HUDEP-2 (cell line): Measurements from ENCODE around the gene SGCA.

Experiments
- DNase-seq, 76 experiments: peaks; one replicate each; lab custom pipeline; 2025; ENCODE audit not compliant: unreplicated experiment in 76 of 76; lab: John Stamatoyannopoulos, UW

The SGCA gene

DNA sequence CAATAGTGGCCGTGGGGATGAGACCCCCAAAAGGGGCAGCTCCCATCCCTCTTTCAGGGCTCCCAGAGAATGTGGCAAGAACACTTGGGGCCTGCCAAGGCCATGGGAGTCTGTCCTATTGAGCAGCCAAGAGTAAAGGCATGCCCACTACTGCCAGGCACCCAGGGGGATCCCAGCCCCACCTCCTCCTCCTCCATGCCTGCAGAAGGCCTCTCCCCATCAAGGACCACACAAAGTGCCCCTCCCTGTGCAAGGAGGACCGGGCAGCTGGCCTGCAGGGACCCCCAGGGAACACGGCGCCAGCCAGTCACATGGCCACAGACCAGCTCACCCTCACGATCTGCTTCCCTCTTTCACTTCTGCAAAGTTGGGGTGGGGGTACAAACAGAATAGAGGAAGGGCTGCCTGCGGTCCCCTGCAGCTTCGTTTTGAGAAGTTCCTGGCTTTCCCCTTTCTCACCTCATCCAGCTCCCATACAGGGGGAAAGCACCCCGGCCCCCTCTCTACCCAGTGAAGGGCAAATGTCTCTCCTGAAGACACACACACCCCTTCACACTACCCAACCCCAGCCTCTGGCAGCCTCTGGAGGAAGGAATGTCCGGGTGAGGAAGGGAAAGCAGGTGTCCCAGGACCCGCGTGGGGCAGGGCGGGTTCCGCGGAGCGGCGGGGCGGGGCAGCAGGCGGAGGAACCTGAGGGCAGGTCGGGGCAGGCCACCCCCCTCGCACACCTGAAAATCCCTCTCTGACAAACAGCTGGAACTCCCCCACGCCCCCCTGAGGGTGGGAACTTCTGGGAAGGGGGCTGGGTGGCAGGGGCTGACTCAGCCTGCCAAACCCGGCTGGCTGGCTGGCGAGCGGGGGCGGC, 17.3 kb upstream of the SGCA start:
- DNase-seq = peak in 10 of 76 experiments; percentile 12 to 34 (median 26)

DNA sequence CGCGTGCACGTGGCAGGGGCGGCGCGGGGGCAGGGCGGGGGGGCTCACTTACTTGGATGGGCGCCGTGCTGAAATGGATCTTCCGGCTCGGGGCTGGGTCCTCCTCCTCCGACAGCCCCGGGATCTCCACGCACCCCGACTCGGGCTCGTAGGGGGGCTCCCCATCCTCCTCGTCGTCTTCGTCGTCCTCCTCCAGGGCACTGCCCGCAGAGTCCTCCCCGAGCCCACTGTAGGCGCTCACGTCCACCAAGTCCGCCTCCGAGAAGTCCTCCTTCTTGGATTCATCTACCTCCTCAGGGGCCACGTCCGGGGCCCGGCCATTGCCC, 16.8 kb upstream of the SGCA start:
- DNase-seq = peak in 1 of 76 experiments; percentile 41

DNA sequence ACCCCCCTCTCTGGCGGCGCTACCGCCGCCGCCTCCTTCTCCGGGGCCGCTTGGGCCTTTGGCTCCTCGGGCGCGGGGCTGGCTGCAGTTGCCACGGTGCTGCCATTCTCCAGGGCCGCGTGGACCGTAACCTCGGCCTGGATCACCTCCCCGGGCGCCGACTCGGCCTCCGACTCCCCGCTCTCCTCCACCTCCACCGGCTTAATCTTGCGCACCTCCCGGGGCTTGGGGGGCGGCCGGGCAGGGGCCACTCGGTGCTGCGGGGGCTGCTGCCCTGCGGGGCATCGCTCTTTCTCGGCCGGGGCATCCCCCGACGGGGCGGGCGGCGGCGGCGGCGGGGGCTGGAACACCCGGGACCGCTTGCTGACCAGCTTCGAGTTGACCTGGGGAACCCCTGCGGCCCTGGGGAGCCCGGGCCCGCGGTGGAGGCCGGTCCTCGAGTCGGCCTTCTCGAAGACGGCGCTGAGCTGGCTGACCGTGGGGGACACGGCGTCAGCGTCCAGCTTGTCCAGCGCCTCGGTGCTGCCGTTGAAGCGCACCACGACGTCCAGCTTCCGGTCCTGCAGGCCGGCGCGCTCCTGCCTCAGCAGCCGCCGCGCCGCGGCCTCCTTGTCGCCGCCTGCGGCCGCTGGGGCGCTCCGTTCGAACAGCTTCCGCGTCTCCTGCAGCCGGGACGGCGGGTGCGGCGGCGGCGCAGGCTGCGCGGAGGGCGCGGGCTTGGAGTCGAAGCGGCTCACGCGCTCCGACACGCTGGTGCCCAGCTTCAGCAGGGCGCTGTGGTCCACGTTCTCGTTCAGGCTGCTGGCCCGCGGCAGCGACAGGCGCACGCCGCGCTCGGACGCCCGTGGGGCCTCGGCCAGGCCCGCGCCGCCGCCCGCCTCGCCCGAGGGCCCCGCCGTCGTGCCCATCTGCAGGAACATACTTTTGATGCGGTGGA, 16.1 kb upstream of the SGCA start:
- peak in 33 of 76 experiments; percentile 12 to 55 (median 30) for DNase-seq

DNA sequence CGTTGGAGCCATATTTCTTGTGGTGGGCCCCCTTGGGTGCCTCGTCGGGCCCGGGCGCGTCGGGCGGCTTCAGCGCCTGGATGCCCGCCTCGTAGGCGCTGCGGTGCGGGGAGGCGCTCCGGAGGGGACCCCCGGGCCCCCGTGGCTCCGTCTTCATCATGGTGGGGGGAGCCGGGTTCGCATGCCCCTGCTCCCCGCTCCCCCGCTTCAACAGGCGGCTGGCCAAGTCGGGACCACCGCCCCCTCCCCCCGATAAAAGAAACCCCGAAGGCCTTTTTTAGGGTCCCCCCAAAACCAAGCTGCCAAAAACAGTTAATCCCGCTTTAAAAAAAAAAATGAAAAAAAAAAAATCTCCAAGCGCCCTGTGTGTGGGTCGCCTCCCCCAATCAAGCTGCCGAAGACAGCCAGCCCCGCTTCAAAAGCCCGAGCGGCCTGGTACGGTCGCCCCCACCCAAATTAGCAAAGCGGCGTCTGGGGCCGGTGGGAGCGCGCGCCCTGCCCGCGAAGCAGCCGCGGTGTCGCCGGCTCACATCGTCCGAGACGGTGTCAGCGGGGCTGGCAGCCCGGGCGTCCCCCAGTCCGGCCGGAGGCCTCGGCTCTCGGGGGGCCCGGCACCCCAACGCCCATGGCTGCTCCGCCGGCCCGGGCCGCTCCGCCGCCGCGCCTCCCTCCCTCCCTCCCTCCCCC, 15.3 kb upstream of the SGCA start, which contains the start of gene PPP1R9B:
PPP1R9B (minus strand) TSS at position 324 of the 687 bp plus-strand sequence; CDS start at position 160, 164 bp downstream.
- peak in 2 of 76 experiments; percentile 49 to 51 for DNase-seq

DNA sequence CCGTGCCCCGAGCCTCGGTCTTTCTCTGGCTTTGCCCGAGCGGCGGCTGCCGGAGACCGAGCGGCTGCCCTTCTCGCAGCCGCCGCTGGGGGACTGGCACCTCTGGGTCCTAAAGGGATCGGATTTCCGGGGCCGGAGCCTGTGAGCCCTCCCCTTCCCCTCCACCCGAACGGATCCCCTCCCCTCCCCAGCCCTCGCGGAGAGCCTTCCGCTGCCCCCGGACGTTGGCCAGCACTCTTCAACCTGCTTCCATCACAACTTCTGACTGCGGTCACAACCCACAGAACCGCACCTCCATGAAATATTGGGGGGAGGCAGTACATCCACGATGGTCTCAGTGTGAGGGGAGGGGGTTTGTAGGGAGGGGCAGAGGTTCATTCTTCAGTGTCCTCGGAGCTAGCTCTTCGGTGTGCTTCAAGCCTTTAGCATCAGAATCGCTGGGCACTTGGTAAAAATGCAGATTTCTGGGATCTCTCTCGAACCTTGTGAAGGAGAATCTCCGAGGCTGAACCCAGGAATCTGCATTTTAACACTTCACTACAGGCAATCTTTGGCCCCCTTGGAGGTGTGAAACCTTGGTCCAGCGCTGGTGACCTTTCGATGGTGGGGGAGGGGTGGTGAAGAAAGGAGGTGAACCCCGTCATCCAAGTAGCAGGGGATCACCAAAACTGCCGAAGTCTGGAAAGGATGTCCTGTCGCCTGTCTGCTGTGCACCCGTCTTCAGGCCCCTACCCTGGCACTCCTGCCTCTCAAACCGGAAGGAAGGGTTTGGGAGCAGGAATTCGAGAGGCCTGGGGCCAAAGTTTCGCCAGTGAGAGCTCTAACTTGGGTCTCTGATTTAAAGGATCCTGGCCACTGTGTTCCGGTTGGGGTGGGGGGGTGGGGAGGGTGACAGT, 14.5 kb upstream of the SGCA start:
- DNase-seq = peak in 71 of 76 experiments; percentile 38 to 89 (median 73)

DNA sequence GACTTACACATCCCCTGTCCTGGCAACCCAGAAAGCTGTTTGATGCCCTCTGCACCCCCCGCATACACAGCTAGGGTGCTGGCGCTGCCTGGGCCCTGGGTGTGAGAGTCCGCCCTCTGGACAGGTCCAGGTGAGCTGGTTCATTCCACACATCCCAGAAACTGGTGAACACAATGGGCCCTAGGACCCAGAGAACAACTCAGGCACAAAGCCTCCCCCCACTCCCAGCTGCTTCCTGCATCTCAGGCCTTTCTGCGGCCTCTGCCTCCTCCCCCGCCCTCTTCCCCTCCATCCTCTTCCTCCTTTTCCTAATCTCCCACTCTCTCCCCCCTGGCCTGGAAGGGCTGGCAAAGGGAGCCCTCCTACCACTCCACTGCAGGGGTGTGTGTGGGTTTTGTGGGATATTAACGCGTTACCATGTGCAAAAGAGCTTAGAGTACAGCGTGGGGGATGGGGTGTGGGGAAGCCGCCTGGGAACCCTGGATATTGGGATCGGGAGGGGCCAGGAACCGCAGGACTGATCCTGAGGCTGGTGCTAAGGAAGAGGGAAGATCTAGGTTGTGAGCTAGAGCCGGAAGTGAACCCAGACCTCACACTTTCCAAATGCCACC, 13.8 kb upstream of the SGCA start:
- DNase-seq = peak in 63 of 76 experiments; percentile 2 to 76 (median 52)

DNA sequence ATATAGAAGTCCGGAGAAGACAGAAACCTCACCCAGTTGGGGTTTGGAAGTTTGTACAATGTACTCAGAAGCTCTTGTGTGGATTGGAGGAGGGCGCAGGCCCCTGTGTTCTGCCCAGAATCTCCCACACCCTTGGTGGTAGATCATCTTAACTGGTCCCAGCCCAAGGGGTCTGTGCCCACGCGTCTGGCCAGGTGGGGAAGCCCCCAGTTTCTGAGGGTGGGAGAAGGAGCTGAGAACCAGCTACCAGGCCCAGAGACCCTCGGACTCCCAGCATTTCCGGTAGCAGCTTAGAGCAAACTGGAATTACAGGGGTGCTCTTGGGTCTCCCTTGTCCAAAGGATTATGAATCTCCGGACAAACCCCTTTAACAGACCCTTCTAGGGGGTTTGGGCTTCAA, 13.1 kb upstream of the SGCA start:
- no peak for DNase-seq

DNA sequence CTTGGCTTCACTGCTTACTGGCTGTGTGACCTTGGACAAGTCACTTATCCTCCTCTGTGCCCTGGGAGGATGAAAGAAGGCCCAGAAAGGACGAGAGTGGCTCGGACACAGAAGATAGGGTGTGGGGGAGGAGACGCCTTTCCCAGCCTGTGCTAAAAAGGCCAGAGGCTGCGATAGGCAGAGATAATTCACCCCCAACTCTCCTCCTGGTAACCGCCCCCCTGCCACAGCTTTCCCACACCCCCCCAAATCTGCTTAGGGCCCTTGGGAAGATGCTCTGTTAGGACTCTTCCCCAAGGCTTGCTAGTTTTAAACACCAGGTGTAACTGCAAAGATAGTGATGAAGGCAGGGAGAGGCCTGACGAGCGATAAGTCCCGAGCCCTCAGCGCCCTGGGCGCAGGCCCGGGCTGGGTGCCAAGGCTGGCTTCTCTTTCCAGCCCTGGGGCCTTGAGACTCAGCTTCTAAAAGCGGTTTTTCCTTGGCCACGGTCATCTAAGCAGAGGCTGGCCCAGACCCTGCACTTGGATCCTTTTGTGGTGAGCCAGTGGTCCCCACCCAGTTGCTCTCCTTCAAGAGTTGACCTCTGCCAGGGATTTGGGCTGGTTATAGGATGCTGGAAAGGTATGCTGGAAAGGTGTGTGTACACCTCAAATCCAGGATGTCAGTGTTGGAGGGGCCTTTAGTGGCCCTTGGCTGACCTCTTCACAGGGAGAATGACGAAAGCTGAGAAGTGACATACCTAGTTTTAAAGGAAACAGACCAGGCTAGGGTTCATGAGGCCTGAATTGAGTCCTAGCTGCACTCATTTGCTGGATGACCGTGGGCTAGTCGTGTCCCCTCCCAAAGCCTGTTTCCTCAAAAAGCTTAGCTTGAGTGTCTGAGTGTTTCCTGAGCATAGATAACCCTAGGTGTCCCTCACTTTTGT, 11.9 kb upstream of the SGCA start:
- peak in 75 of 76 experiments; percentile 44 to 98 (median 83) for DNase-seq

DNA sequence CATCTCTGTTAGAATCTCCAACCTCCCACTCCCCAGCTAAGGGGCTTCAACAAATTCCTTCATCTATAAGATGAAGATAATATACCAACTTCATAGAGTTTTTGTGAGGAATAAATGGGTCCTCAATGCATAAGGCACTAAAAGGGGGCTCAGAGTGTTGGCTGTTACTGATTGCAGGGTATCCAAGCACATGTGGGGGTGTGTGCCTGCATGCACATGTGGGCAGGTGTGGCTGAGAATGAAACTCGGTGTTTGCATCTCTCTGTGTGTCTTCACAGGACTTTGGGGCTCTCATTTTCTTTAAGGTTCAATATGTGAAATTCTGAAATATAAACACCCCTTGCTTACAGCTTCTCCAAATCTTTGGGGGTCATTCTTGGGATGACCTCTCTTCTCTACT, 11.2 kb upstream of the SGCA start:
- no peak for DNase-seq

DNA sequence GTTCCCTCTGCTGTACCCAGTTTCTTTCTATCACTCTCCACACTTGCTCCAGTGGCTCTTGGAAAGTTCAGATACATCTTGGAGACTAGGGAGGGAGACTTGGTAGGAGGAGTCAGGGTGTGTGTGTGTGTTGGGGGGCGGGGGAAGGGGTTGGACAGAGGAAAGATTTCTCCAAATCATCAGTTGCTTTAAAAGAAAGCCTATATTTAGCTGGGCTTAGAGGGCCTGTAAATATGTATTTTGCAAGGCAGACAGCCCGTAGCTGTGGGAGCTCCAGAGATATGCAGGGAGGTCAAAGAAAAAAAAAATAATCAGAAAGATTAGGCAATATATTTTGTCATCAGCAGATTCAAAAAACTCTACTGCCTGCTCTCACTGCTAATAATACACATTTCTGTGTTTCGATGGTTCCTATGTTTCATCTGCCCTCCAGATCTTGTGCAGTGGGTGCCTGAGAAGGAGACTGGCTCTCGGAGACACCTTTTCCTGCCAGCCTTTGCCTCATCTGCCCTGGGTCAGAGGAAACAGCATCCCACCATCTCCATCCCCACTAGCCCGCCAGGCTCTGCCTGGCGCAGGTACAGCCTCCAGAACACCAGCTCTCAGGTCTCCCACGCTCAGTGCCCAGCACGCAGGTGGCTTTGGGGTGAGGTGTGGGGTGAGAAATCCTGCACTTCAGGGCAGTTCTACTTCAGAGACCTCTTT, 10.5 kb upstream of the SGCA start:
- peak in 10 of 76 experiments; percentile 9 to 29 (median 19) for DNase-seq

DNA sequence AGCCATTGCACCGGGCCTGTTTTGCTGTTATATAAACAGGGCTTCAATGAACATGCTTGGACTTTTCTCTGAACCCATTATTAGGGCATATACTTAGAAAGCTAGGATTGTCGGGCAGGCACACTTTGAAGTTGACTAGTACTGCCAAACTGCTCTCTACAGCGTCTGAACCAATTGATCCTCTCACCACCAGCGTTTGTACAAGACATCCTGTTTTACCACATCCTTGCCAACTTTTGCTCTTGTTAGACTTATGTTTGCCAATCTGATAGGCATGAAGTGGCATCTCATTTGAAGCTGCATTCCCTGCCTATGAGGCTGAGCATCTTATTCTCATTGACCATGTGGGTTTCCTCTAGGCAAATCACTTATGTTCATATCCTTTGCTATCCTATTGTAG, 7.9 kb upstream of the SGCA start:
- DNase-seq = no peak

DNA sequence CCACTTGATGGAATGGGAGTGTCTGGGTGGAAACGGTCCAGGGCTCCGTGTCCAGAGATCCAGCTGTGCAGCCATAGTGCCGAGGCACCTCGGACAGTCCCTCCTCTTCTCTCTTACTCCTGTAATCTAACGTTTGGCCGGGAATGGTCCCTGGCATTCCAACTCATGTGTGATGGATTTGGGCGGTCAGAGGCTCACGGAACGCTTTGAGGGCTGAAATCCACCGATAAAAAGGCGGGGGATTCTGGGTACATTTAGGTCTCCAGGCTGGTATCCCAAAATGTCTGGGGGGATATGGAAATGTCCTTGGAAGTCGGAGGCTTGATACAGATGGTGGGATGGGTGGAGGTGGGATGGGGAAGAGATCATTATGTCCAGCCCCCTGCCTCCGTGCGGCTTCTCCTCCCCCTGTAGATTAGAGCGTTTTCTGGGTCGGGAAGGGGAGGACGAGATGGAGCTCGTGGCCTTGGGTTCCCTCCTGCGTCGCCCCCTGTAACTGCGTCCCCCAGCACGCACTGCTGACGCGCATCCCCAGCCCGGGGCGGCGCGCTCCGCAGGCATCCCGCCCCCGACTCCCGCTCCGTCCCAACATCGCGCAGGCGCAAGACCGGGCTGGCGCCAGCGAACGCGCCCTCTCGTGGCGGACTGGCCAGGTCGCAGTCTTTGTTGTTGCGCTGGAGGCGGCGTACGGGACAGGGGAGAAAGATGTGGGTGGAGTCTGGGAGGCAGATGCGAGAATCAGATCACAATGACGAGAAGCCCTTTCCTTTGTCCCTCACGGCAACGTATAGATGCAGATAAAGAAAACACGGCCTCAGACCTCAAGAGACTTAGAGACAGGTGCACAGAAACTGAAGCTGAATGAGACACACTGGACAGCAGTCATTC, 4.5 kb upstream of the SGCA start:
- DNase-seq = peak in 72 of 76 experiments; percentile 22 to 94 (median 80)

DNA sequence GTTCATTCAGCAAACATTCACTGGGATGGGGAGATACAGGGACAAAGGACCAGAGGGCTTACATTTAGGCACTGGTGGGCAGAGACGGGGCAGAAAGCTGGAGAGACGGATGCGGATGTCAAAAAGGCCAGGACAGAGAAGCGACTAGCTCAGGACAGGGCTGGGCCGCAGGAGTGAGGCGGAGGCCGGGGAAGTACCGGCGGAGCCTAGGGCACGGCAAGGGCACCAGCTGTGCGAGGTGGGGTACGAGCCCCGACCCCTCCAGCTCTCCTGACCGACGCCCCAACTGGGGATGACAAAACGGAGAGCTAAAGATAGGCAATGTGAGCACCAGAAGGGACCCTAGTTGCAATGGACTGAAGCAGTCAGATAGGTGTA, 3.9 kb upstream of the SGCA start:
- no peak for DNase-seq

DNA sequence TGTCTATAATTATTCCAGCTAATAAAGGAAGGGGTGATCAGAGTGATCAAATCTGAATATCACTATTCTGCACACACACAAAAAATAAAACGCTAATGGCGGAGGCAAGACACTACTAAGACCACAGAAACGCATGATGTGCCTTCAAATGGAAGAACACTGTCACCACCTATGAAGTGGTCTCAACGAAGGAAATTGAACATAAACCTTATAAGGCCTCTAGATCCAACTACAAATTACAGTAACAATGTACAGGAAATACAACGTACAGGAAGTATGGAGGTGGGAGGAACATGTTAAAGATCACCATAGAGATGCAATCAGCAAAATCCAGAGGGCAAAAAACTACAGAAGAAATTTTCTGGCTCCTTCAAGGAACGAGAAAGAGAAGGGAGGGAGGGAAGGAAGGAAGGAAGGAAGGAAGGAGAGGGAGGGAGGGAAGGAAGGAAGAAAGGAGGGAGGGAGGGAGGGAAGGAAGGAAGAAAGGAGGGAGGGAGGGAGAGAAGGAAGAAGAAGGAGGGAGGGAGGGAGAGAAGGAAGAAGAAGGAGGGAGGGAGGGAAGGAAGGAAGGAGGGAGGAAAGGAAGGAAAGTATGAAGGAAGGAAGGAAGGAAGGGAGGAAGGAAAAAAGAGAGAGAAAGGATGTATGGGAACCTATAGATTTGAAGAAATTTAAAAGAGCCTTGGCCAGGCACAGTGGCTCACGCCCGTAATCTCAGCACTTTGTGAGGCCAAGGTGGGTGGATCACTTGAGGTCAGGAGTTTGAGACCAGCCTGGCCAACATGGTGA, 3.1 kb upstream of the SGCA start:
- no peak for DNase-seq

DNA sequence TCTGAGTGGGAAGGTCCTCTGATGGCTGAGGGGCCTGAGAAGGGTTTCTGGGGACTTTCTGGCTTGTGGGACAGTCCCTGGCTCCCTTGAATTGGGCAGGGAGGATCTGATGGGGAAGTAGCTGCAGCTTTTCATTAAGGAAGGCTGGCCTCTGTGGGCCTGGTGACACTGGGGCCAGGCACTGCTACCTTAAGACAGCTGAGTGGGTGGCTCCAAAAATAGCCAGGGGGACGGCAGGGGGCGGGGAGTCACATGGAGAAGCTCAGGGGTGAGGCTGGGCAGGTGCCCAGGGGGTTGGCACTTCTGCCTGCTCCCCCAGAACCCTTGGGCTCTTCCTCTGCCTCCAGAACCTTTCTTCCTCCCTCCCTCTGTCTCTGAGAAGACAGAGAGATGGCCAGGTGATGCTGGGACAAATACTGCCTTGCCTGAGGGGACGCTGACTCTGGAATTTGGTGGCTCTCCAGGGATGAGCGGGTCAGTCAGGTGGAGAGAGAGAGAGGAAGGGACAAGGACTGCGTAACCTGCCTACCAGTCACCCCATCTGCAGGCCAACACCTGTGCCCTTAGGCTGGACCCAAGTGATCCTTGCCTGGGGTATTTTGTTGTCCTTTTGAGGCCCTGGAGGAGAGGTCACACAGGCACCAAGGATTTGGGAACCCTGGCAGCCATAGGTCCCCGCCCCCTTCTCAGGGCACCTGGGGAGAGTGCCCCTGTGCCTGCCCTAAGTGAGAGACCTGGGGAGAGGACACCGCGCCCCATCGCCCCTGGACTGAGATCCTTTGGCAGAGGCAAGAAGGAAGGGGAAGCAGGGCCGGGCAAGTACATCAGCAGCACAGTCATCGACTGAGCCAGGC, 1.7 kb upstream of the SGCA start:
- no peak for DNase-seq
